Lower lobe of right lung (tissue), 2 donors: ENCODE results near the gene LHX5. TPM values are rescaled to one million over a fixed set of nuclear protein-coding genes. Genes with fewer than 3 reads are reported as not detected.

Experiments used
- ATAC-seq, 2 donors: fragments of 200-7000 bp; cut with Tn5 transposase; one replicate each; pipeline ENCODE4 v1.9.1; 2020 to 2022; ENCODE audit warnings: mild to moderate bottlenecking in 2 of 2, moderate library complexity in 2 of 2
- DNase-seq: peaks from one replicate; pipeline ENCODE4 v3.0.0-alpha.2; 2020
- H3K27ac ChIP-seq: fragments of 200-600 bp; one replicate; pipeline ENCODE4 v1.8.0; 2022
- H3K27me3 ChIP-seq: fragments of 200-600 bp; one replicate; pipeline ENCODE4 v1.8.0; 2022; ENCODE audit warnings: low read depth
- H3K36me3 ChIP-seq: fragments of 200-600 bp; one replicate; pipeline ENCODE4 v1.8.0; 2022; ENCODE audit warnings: mild to moderate bottlenecking
- H3K4me1 ChIP-seq: fragments of 200-600 bp; one replicate; pipeline ENCODE4 v1.8.0; 2022
- H3K4me3 ChIP-seq: fragments of 200-600 bp; one replicate; pipeline ENCODE4 v1.8.0; 2022; ENCODE audit warnings: mild to moderate bottlenecking
- H3K9me3 ChIP-seq: fragments of 200-600 bp; one replicate; pipeline ENCODE4 v1.8.0; 2022
- CTCF ChIP-seq: fragments of 200-600 bp; IDR thresholded peaks from one replicate; pipeline ENCODE4 v1.8.0; 2022; ENCODE audit warnings: antibody characterized with exemption, mild to moderate bottlenecking
- intact Hi-C: fragments of 100-400 bp; cut with DNase I; formaldehyde crosslinking; loops from one replicate; pipeline ENCODE4 v1.11.0; 2022
- total RNA-seq: library from RNA; stranded (reverse); fragmentation: NEBNext Ultra II Directional; extraction: Animal tissue kit (Norgen Biotek cat#: 25700); gene quantifications from one replicate; pipeline ENCODE4 v1.2.1, GENCODE V29; 2021
- donor health status: DM: no; HTN: yes; CAD: no; lungs with severe emphysema.

The LHX5 gene
- total RNA-seq, 1 donor from 2014 or later, result not detected

GRCh38 chr12:113448873-113449272 lies 22.8 kb downstream of the LHX5 start:
- intact Hi-C loops, result no loop called here
- no peak for ATAC-seq
- H3K27ac ChIP-seq, result no peak overlapping the region

GRCh38 chr12:113445544-113446171 lies 26.0 kb downstream of the LHX5 start:
- intact Hi-C loops, result no loop called here
- ATAC-seq (peak; percentile 54 to 69), DNase-seq (no peak)
- Histone ChIP-seq H3K27ac (no peak overlapping the region), H3K4me3 (no peak overlapping the region), H3K9me3 (no peaks in the 10 kb centered on the region), H3K27me3 (peaks cover 37% of the 10 kb centered on the region), H3K4me1 (no peaks in the 10 kb centered on the region), H3K36me3 (no peaks in the 10 kb centered on the region)
- TF ChIP-seq CTCF, result no peak

More at GRCh38 chr12:113448873-113449272, 22.8 kb downstream of the LHX5 start:
- no peaks in the 10 kb centered on the region for H3K4me1 ChIP-seq
- no peaks in the 10 kb centered on the region for H3K9me3 ChIP-seq
- peaks cover 14% of the 10 kb centered on the region for H3K27me3 ChIP-seq
- no peak overlapping the region for H3K4me3 ChIP-seq
- no peaks in the 10 kb centered on the region for H3K36me3 ChIP-seq
- TF ChIP-seq CTCF, result no peak
- no peak for DNase-seq

DNA sequence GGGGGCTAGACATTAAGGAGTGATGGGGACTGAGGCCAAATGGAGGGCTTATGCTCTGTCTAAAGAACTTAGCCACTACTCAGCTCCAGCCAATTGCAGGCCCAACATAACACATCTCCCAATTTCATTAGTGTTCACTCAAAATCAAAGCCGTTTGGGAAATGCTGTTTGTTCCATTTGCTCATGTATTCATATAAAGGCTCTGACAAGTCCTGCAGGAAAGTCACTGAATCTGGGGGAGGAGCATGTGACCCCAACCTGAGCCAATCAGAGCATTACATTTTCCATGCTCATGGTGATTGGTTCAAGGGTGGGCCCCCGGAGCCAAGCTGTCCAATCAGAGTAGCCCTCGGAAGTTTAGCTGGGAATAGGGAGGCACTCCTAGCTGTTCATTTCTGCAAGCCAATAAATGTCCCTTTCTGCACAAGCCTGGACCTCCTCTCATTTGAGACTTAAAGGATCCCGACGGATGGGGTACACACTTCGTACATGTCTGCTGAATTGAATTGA lies 28.6 kb downstream of the LHX5 start:
- no peak overlapping the region for H3K4me3 ChIP-seq
- peaks cover 34% of the 10 kb centered on the region for H3K27me3 ChIP-seq
- no peaks in the 10 kb centered on the region for H3K9me3 ChIP-seq
- no peaks in the 10 kb centered on the region for H3K4me1 ChIP-seq
- no peak for TF ChIP-seq CTCF
- DNase-seq, result no peak
- intact Hi-C loops, result no loop called here
- no peak for ATAC-seq
- no peak overlapping the region for H3K27ac ChIP-seq
- no peaks in the 10 kb centered on the region for H3K36me3 ChIP-seq

DNA sequence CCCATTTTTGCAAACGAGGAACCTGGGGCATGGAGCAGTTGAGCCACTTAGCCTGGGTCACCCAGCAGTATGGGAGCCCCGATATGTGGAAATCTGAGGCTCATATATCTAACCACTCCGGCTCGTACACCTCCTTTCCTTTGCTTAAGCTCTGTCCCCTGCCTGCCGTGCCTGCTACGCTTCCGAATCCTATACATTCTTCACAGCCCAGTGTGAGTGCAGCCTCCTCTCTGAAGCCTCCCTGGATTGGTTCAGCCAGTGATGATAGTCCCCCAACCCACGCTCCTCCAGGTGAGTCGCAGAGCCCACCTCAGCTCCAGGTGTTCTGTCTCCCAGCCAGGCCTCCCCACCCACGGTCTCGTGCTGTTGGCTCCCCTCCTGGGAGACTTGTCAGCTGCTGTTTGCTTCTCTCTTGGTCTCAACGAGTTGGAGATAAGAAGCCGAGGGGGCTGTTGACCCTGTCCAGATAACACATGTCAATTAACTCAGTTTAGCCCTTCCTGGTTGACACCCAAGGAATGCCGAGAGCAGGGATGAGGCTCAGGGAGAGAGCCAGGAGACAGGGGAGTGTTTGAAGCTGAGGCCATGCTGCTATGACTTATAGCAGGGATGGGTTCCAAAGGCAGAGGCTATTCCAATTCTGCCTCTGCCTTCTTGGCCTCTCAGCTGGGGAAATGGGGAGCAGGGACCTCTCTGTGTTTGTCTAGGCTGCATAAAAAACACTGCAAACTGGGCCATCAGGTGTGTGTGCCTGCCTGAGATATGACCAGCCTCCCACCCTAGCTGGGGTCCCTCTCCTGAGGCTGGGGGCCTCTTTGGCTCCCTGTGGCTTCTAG lies 30.5 kb downstream of the LHX5 start:
- no peaks in the 10 kb centered on the region for H3K36me3 ChIP-seq
- no peaks in the 10 kb centered on the region for H3K4me1 ChIP-seq
- no peak overlapping the region for H3K27ac ChIP-seq
- no peak overlapping the region for H3K4me3 ChIP-seq
- no peak for TF ChIP-seq CTCF
- intact Hi-C loops, result no loop called here
- ATAC-seq, result no peak
- no peaks in the 10 kb centered on the region for H3K9me3 ChIP-seq
- DNase-seq, result no peak
- peaks cover 34% of the 10 kb centered on the region for H3K27me3 ChIP-seq

DNA sequence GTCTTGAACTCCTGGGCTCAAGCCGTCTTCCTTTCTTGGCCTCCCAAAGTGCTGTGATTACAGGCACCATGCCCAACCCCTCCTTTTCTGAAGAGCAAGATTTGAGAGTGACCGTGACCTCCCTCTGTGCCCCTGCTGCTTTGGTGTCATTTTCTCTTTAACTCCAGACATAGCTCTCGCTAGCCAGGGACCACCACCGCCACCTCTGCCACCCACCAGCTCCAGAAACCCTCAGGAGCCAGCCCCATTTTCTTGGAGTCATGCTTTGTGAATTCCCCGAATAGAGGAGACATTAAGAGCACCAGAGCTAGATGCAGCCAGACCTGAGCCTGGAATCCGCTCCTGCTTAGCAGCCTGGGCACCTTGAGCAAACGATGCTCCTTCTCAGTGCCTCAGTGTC lies 31.3 kb downstream of the LHX5 start:
- intact Hi-C loops, result no loop called here
- Histone ChIP-seq H3K4me1 (no peaks in the 10 kb centered on the region), H3K9me3 (no peaks in the 10 kb centered on the region), H3K27me3 (peaks cover 28% of the 10 kb centered on the region), H3K4me3 (no peak overlapping the region), H3K36me3 (no peaks in the 10 kb centered on the region), H3K27ac (no peak overlapping the region)
- DNase-seq (no peak), ATAC-seq (no peak)
- TF ChIP-seq CTCF, result no peak
